Liver (tissue), 3 donors: ENCODE results near the gene CUL7.

ENCODE experiments used
- ATF3 ChIP-seq: IDR thresholded peaks from 2 replicates; pipeline ENCODE4 v1.6.1; 2016; ENCODE audit warnings: antibody characterized with exemption
- CTCF ChIP-seq: fragments of 150-350 bp; IDR thresholded peaks from 2 replicates; pipeline ENCODE4 v1.5.1; 2017; ENCODE audit warnings: improper control_type of control experiment, low read depth, low read length; ENCODE audit not compliant: missing input control
- JUND ChIP-seq, 2 donors: IDR thresholded peaks; 2 replicates each; pipeline ENCODE4 v1.6.1; 2016; ENCODE audit warnings: antibody characterized with exemption in 2 of 2
- NR2F2 ChIP-seq: IDR thresholded peaks from 2 replicates; pipeline ENCODE4 v1.6.1; 2016; ENCODE audit warnings: antibody characterized with exemption
- RAD21 ChIP-seq, 2 donors: IDR thresholded peaks; 2 replicates each; pipeline ENCODE4 v1.6.1; 2016; ENCODE audit warnings: antibody characterized with exemption in 2 of 2, mild to moderate bottlenecking in 2 of 2
- REST ChIP-seq: IDR thresholded peaks from 2 replicates; pipeline ENCODE4 v1.6.1; 2016; ENCODE audit warnings: antibody characterized with exemption, mild to moderate bottlenecking
- TAF1 ChIP-seq: conservative IDR thresholded peaks from 2 replicates; pipeline ENCODE4 v1.6.1; 2016; ENCODE audit warnings: antibody characterized with exemption, mild to moderate bottlenecking
- donor health status: healthy.
- donor health status: healthy.

GRCh38 chr6:43035495-43036194 is 18.0 kb downstream of the CUL7 start:
- no peak for TF ChIP-seq REST
- no peak for TF ChIP-seq RAD21 (IDR thresholded peaks at IDR 0.05)
- TF ChIP-seq CTCF = no peak
- no peak for TF ChIP-seq JUND (IDR thresholded peaks at IDR 0.05)
- no peak for TF ChIP-seq ATF3
- no peak for TF ChIP-seq TAF1
- no peak for TF ChIP-seq NR2F2
